HG03159 (cell line): Measurements from ENCODE around the gene LATS1.
A peak's percentile ranks its signal among the peaks of the same experiment; 100 is the strongest.
"Not testable (repeated sequence)": the region's sequence is repeated elsewhere in the genome, so short reads cannot be mapped to it uniquely, and the experiment has no call there.

Source experiments
- ATAC-seq: cut with Tn5 transposase; IDR thresholded peaks from one replicate; pipeline ENCODE4 v1.9.1; 2021; ENCODE audit warnings: mild to moderate bottlenecking, moderate library complexity; ENCODE audit not compliant: unreplicated experiment

The LATS1 gene

DNA sequence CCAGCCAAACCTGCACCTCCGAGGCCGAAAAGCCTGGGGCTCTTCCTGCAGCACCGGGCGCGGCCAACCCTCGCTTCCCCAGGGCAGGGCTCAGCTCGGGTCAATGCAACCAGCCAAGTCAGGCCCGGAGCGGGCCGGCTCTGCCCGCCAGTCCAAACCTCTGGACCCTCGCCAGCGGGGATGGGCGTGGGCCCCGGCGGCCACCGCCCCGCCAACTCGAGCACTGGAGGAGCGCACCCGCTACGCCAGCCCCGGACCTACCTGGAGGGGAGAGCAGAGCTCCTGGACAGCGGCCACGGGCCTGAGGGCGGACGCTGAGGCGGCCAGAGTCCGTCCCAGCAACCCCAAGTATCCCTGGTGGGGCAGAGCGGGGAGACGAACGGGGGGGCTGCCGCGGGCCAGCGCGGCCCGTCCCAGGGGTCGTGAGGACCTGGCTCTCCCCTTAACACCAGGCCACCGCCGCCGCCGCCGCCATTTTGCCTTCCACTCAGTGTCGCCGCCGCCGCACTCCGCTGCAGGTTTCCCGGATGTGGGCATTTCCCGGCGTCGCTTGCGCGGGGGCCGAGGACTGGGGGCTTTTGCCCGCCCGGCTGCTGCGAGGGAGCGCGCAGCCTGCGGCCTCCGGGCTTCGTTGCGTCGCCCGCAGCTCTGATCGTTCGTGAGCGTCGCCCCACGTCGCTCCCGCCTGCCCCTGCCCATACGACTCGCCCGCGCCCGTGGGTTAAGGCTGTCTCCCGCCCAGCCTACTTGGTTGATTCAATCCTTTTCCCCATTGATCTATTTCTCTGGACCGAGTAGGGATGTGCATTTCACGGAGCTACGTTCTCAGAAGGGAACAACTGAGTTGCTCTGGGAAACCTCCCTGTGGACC, at the start of gene LATS1:
LATS1 (minus strand) TSS at position 514 of the 871 bp plus-strand sequence. CDS start 15,975 bp downstream, outside the sequence.
- peak; percentile 93 for ATAC-seq

DNA sequence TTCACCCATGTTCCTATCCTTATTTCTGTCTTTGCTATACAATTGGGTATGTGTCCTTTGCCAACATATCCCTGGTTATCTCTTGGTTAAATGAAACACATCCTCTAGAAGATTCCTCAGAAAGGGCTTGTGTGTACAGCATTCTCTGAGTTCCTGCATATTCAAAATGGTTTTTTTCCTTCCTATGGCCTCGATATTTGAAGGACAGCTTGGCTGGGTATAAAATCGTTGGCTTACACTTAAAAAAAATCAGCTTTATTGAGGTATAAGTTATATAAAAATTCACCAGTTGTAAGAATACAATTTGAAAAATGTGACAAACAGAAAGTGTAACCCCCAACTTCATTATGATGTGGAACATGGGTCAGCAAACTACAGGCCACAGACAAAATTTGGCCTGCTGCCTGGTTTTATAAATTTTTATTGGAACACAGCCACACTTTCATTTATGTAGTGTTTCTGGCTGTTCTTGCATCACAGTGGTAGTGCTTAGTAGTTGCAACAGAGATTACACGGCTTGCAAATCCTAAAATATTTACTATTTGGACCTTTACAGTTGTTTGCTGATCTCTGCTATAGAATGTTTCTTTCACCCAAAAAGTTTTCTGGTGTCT, 48.4 kb upstream of the LATS1 start:
- ATAC-seq = no peak

DNA sequence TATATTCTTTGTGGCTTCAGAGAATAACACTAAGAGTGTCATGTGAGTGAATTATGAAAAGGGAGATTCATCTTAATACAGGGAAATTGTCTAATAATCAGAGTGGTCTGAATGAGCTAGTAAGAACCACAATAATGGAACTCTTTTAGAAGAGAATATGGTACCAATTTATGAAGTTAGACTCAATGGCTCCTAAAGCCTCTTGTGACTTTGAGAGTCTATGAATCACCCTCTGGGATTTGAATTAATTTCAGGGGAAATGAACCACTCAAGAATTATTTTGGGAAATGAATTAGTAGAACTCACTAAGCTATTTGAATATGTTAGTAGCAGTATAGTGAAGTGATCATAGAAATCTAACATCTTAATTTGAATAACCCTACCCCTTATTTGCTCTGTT, 46.0 kb upstream of the LATS1 start:
- ATAC-seq = no peak

DNA sequence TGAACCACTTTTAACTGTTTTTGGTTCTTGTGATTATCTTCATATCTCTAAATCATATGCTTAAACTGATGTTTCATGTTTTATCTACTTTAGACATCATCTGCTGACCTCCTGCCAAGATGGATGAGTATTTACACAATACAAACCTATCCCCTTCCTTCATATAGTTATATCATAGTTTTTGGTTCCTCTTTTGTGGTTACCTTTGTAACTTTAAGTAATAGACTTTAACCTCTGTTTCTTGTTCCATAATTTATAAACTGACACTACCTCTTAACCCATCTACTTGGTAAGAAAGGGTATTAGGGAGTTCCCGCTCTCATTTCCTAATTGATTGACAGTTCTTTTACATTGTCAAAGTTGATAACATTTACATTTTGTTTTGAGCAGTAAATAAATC, 43.5 kb upstream of the LATS1 start:
- ATAC-seq = peak; percentile 97

DNA sequence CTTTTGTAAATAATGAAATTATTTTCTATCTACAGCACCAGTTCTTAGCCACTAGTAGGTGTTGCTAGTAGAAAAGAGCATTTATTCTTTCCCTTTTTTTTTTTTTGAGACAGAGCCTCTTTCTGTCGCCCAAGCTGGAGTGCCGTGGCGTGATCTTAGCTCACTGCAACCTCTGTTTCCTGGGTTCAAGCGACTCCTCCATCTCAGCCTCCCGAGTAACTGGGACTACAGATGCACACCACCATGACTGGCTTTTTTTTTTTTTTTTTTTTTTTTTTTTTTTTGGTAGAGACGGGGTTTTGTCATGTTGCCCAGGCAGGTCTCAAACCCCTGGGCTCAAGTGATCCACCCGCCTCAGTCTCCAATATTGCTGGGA, 38.3 kb upstream of the LATS1 start:
- ATAC-seq = no peak

DNA sequence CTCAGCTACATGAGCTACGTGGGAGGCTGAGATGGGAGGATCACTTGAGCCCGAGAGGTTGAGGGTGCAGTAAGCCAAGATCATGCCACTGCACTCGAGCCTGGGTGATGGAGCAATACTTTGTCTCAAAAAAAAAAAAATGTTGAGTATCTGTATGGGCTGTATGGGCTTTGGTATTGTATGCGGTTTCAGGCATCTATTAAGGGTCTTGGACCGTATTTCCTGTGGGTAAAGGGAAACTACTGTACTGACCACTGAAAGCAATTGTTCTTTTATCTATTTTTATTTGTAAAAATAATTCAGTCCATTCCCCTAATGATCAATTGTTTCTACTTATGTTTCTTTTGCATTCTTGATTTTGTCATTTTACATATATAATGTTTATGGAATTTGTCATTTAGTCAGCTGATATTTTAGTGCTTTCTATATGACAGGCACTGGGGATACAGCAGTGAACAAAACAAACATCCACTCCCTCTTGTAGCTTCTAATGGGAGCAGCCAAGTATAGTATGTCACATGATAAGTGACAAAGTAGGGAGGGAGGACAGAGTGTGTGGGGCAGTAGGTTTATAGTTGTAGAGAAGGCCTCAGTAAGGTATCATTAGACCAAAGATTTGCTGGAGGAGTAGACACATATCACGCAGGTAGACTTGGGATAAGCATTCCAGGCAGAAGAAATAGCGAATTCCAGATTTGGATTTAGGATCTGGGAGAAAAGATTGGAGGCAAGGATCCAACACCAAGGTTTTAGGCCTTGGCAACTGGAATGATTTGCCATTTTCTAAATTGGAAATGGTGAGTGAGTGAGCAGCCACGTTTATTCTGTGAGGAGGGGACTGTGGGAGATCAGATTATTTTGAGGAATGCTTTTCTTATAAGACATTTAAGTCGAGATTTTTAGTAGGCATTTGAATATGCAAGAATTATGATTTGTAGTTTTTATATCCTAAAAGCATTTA, 37.7 kb upstream of the LATS1 start:
- ATAC-seq = no peak

DNA sequence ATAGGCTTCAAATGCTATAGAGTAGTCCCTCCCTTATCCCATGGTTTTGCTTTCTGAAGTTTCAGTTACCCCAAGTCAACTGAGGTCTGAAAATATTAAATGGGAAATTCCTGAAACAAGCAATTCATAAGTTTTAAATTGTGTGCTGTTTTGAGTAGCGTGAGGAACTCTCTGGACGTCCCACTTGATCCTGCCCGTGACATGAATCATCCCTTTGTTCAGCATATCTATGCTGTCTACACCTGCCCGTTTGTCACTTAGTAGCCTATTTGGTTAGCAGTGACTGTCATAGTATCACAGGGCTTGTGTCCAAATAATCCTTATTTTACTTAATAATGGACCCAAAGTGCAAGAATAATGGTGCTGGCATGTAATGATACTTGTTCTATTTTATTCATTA, 36.6 kb upstream of the LATS1 start:
- ATAC-seq = no peak

DNA sequence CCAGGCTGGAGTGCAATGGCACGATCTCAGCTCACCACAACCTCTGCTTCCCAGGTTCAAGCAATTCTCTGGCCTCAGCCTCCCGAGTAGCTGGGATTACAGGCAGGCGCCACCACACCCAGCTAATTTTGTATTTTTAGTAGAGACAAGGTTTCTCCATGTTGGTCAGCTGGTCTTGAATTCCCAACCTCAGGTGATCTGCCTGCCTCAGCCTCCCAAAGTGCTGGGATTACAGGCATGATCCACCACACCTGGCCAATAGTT, 35.4 kb upstream of the LATS1 start:
- ATAC-seq = not testable (repeated sequence)

DNA sequence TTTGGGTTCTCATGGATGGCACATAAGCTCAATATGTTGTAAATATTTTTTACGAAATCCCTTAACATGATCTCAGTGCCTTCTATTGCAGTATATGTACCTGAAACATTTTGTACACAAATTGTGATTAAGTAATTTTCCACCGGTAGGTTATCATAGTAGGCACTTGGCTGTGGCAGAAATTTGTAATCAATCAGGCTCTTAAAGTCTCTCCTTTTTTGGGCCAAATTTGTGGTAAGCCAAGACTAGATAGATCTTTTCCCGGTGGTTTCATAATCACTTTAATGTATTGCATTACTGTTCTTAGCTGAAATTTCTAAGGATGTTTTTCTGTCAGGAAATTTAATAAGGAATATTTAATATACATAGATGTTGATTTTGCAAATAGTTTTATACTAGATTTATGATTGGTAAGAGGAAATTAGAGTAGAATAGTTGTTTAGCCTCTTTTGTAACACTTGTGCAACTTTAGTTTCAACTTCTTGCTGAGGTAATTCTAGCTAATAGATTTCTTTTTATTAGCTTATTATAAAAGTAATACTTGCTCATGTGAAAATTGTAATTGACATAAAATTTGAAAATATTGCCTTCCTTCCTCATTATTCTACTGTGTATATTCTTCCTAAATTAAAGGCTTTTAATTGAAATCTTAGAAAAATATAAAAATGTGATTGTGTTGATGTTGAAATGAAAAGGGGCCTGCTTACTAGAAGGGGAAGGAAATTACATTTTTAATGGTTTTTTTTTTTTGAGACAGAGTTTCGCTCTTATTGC, 34.9 kb upstream of the LATS1 start:
- ATAC-seq = no peak

DNA sequence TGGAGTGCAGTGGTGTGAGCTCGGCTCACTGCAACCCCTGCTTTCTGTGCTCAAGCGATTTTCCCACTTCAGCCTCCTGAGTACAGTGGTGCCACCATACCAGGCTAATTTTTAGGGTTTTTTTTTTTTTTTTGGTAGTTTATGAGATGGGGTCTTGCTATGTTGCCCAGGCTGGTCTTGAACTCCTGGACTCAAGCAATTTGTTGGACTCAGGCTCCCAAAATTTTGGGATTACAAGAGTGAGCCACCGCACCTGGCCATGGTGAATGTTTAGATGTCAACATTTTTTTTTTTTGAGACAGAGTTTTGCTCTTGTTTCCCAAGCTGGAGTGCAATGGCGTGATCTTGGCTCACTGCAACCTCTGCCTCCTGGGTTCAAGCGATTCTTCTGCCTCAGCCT, 34.0 kb upstream of the LATS1 start:
- not testable (repeated sequence) for ATAC-seq

DNA sequence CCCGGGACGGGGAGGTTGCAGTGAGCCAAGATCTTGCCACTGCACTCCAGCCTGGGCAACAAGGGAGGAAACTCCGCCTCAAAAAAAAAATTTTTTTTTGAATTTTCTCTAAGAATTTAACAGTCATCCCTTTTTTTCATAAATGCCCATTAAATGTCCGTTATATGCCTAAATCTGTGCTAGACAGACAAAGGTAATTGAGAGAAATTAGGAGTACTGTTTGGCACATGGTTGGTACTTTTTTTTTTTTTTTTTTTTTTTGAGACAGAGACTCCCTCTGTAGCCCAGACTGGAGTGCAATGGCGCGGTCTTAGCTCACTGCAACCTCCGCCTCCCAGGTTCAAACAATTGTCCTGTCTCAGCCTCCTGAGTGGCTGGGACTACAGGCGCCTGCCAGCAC, 33.3 kb upstream of the LATS1 start:
- no peak for ATAC-seq

DNA sequence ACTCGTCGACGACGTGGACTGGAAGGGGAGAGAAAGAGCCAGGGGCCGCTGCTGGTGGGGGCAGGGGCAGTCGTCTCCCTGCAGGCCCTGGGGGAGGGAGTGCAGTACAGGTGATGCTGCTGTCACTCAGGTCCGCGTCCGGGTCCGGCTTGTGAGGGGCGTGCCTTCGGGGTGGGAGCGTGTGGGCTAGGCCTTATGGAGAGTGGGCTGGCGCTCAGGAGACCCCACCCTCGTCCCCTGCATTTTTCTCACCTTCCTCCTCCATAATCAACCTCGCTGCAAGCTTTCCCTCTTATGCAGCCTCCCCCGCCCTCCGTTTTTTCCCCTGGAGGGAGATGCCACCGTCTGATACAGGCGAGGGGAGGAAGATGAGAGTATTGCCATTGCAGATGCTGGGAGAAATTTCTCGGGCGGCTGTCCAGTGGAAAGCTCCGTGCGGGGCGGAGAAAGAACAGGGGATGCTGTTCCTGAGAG, 32.3 kb upstream of the LATS1 start:
- ATAC-seq = peak; percentile 34

DNA sequence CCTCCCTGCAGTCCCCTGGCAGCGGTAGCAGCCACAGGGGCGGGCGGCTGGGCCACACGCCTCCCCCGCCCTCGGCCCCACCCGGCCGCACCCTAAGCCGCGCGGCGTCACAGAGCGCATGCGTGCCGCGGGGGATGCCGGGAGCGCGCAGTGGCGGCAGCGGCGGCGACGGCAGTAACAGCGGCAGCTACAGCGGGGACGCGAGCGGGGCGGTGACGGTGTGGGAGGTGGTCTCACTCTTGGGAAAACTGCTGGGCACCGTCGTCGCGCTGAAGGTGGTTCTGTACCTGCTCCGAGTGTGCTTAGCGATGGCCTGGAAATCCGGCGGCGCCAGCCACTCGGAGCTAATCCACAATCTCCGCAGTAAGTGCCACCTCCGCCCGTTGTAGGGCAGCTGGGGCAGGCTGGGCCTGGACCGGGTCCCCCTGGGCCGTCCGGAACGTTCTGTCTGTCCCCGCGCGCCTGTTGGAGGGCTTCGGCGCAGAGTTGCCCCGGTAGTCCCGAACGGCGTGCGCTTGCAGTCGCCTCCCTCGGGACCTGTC, 31.8 kb upstream of the LATS1 start, which contains the start of gene PCMT1:
PCMT1 (plus strand) TSS at position 148 of the 542 bp plus-strand sequence; CDS start at position 309, 161 bp downstream.
- ATAC-seq = peak; percentile 79

DNA sequence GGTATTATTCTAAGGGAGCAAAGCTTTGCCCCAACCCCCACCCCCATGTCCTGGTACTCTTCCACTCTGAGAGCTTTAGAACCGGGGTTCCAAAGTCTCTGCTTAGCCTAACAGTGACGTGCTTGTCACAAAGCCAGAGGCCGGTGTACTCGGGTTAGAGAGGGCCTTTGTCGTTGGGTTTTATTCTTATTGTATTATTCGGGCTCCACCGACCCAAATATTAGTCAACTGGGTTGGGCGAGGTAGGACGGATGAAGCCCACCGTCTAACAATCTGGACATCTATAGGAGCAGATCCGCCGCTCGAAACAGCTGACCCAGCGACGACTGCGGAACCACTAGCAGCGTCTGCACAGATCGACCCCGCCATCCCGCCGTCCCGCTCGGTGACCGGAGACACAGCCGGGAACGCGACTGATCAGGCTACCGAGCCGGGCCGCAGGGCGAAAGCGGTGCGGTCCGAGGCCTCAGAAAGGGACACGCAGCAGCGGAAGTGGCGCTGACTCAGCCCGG, 31.2 kb upstream of the LATS1 start:
- peak; percentile 1 for ATAC-seq

DNA sequence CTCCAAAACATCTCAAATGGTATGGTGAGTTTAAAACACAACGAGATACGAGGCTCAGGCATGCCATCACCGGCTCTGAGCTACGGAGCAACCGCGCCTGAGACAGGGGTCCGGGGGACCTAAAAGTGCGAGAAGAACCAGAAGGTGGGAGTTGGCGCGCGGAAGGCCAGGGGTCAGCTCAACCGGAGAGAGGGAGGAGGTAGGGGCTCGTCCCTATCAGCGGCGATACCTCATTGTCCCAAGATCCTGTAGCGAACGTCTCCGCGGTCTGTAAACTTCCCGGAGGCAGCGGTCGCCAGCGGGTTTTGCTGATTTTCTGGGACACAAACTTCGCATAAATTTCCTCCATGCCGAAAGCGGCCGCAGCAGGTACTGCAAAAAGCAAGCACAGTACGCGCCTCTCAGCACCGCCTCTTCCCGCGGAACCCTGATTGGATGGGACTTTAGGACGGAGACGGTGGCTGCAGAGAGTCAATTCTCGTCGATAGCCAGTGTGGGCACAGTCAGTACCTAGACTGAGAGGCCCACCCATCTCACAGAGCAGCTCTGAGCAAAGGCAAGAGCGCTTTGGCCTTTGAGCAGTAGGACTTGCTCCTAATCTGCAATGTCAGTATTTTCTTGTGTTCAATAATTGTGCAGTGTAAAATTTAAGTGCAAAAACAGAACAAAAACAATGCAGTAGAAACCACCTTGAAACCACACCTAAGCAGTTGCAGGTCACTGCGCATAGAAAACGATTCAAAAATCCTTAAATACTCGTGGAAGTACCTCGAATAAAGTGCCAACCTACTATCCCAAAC, 28.4 kb upstream of the LATS1 start, which contains the start of gene NUP43:
NUP43 (minus strand) TSS at position 383 of the 800 bp plus-strand sequence; CDS start at position 349, 34 bp downstream.
- peak; percentile 58 for ATAC-seq

DNA sequence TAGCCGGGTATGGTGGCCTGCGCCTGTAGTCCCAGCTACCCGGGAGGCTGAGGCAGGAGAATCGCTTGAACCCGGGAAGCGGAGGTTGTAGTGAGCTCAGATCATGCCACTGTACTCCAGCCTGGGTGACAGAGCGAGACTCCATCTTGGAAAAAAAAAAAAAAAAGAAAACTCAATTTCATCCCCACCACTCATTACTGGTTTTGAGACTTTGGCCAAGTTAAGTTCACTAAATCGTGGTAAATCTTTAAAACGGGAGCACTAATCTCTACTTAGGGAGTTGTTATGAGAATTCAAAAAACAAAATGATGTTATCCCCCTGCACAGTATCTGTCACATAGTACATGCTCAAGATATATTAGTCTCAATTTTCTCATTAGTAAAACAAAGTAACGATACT, 27.4 kb upstream of the LATS1 start:
- not testable (repeated sequence) for ATAC-seq

DNA sequence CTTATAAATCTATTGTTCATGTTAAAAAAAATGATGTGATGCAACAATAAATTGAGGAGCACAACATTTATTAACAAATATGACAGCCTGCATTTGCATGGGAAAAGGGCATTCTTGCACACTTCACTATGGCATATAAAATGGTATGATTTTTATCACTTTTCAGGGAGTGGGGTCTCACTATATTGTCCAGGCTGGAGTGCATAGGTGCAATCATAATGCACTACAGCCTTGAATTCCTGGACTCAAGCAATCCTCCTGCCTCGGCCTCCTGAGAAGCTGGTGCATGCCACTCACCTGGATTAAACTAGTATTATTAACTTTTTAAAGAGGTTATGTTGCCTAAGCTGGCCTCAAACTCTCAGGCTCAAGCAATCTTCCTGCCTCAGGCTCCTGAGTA, 17.0 kb upstream of the LATS1 start:
- no peak for ATAC-seq

DNA sequence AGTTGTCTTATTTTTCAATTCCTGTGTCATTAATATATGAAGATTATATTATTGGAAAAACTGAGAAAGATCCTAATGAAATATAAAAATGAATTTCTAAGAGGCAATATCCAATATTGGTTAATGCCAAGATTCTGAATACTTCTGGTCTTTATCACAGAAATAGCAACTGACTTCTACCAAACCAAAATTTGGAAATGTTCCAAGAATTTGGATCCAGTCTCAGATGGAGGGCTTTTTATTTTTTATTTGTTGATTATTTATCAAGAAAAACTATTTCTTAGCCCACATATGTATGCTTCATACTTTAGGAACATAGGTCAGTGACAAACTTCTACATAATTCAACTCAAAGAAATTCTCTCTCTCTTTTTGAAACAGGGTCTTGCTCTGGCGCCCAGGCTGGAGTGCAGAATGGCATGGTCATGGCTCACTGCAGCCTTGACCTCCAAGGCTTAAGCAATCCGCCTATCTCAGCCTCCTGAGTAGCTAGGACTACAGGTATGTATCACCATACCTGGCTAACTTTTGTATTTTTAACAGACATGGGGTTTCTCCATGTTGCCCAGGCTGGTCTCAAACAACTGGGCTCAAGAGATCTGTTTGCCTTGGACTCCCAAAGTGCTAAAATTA, 15.3 kb upstream of the LATS1 start:
- no peak for ATAC-seq

DNA sequence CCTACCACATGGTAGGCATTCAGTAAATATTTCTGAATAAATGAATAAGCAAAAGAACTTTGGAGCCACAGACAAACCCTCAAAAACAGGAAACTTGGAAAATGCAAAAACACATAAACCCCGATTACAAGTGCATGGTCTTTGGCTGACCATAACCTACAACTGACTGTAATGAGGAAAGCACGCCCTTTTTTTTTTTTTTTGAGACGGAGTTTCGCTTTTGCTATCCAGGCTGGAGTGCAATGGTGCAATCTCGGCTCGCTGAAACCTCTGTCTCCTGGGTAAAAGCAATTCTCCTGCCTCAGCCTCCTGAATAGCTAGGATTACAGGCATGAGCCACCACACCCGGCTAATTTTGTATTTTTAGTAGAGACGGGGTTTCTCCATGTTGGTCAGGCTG, 11.9 kb upstream of the LATS1 start:
- no peak for ATAC-seq
